IMR-90 (cell line): Measurements from ENCODE around the gene USP33. TPM values are rescaled to one million over a fixed set of nuclear protein-coding genes. Genes with fewer than 3 reads are reported as not detected.
A peak's percentile ranks its signal among the peaks of the same experiment; 100 is the strongest.

Experiments
- ATAC-seq: fragments of 200-7000 bp; cut with Tn5 transposase; 2 replicates; pipeline ENCODE4 v1.9.1; 2020; ENCODE audit warnings: low read depth, mild to moderate bottlenecking, moderate library complexity
- BruUV-seq: library from RNA; stranded (reverse); fragments of 400-500 nt; replicated peaks from 2 replicates; lab custom pipeline; 2021; lab: Mats Ljungman, UMichigan
- CTCF ChIA-PET: fragments of 300-600 bp; formaldehyde crosslinking; extraction: SDS; loops from one replicate; lab custom pipeline; 2021; ENCODE audit warnings: antibody characterized with exemption; lab: Yijun Ruan, JAX
- POLR2A ChIA-PET: fragments of 300-600 bp; sonication (Branson Sonifier 250); formaldehyde crosslinking; loops from one replicate; lab custom pipeline; 2022; ENCODE audit warnings: antibody characterized with exemption; ENCODE audit not compliant: unreplicated experiment; lab: Charles Lee
- DNase-seq: peaks from one replicate; pipeline ENCODE4 v3.0.0; 2013
- H2AFZ ChIP-seq: replicated peaks from 2 replicates; pipeline ENCODE3; 2013; ENCODE audit warnings: low read length, mild to moderate bottlenecking; ENCODE audit not compliant: poor library complexity
- H2AK5ac ChIP-seq: 2 replicates; pipeline ENCODE4 v1.6.1; 2013; ENCODE audit warnings: low read depth, low read length, inconsistent platforms
- H2AK9ac ChIP-seq: replicated peaks from 2 replicates; pipeline ENCODE3; 2013; ENCODE audit warnings: mild to moderate bottlenecking, low read depth, low read length, moderate library complexity; ENCODE audit not compliant: poor library complexity
- H2BK120ac ChIP-seq: 2 replicates; pipeline ENCODE4 v1.6.1; 2013; ENCODE audit warnings: low read depth, low read length, inconsistent platforms
- H2BK15ac ChIP-seq: 3 replicates; pipeline ENCODE4 v1.6.1; 2013; ENCODE audit warnings: low read depth, low read length, inconsistent platforms
- H2BK20ac ChIP-seq: 2 replicates; pipeline ENCODE4 v1.6.1; 2013; ENCODE audit warnings: low read depth, mild to moderate bottlenecking, inconsistent platforms, low read length, moderate library complexity
- H2BK5ac ChIP-seq: 2 replicates; pipeline ENCODE4 v1.6.1; 2013; ENCODE audit warnings: mild to moderate bottlenecking, low read depth, low read length, inconsistent platforms; ENCODE audit not compliant: poor library complexity, severe bottlenecking
- H3K14ac ChIP-seq: replicated peaks from 2 replicates; pipeline ENCODE4 v1.6.1; 2013; ENCODE audit warnings: low read depth, low read length, inconsistent platforms
- H3K18ac ChIP-seq: 2 replicates; pipeline ENCODE4 v1.6.1; 2013; ENCODE audit warnings: low read depth, low read length, control low read depth
- H3K23ac ChIP-seq: 2 replicates; pipeline ENCODE4 v1.6.1; 2013; ENCODE audit warnings: low read depth, low read length, inconsistent platforms
- H3K27ac ChIP-seq: 2 replicates; pipeline ENCODE4 v1.5.1; 2013; ENCODE audit warnings: mild to moderate bottlenecking, control low read depth, low read length; ENCODE audit not compliant: insufficient read depth
- H3K27me3 ChIP-seq: 2 replicates; pipeline ENCODE4 v1.6.1; 2013; ENCODE audit warnings: low read length; ENCODE audit not compliant: control insufficient read depth, insufficient read depth
- H3K36me3 ChIP-seq: 2 replicates; pipeline ENCODE4 v1.6.1; 2013; ENCODE audit warnings: low read length, mixed read lengths; ENCODE audit not compliant: control insufficient read depth, insufficient read depth
- H3K4ac ChIP-seq: 2 replicates; pipeline ENCODE4 v1.6.1; 2013; ENCODE audit warnings: low read depth, low read length, inconsistent platforms
- H3K4me1 ChIP-seq: 2 replicates; pipeline ENCODE4 v1.6.1; 2013; ENCODE audit warnings: low read length, mixed read lengths; ENCODE audit not compliant: control insufficient read depth, insufficient read depth
- H3K4me2 ChIP-seq: 2 replicates; pipeline ENCODE4 v1.6.1; 2013; ENCODE audit warnings: low read depth, mild to moderate bottlenecking, control low read depth, low read length, moderate library complexity
- H3K4me3 ChIP-seq: 2 replicates; pipeline ENCODE4 v1.5.1; 2013; ENCODE audit warnings: low read depth, mild to moderate bottlenecking, control low read depth, low read length, moderate library complexity; ENCODE audit not compliant: insufficient read depth
- H3K56ac ChIP-seq: 2 replicates; pipeline ENCODE4 v1.6.1; 2013; ENCODE audit warnings: low read length, inconsistent platforms; ENCODE audit not compliant: insufficient read depth; ENCODE audit errors: extremely low read depth
- H3K79me1 ChIP-seq, 2 experiments: 2 replicates each; pipeline ENCODE4 v1.6.1; 2013; ENCODE audit warnings: low read length in 2 of 2, inconsistent platforms in 1 of 2, low read depth in 1 of 2
- H3K9ac ChIP-seq: 2 replicates; pipeline ENCODE4 v1.6.1; 2013; ENCODE audit warnings: low read depth, low read length, control low read depth
- H3K9me1 ChIP-seq: 2 replicates; pipeline ENCODE4 v1.6.1; 2013; ENCODE audit warnings: low read length, inconsistent platforms; ENCODE audit not compliant: insufficient read depth
- H3K9me3 ChIP-seq: 2 replicates; pipeline ENCODE4 v1.6.1; 2013; ENCODE audit warnings: low read length; ENCODE audit not compliant: control insufficient read depth, insufficient read depth
- H4K20me1 ChIP-seq: 2 replicates; pipeline ENCODE4 v1.6.1; 2013; ENCODE audit warnings: low read length, inconsistent platforms; ENCODE audit not compliant: insufficient read depth
- H4K5ac ChIP-seq: 2 replicates; pipeline ENCODE4 v1.6.1; 2013; ENCODE audit warnings: mild to moderate bottlenecking, low read depth, low read length, control low read depth
- H4K8ac ChIP-seq, 2 experiments: 2 replicates each; pipeline ENCODE4 v1.6.1; 2013; ENCODE audit warnings: low read depth in 2 of 2, low read length in 2 of 2, control low read depth in 1 of 2, inconsistent platforms in 1 of 2
- H4K91ac ChIP-seq: 2 replicates; pipeline ENCODE4 v1.6.1; 2013; ENCODE audit warnings: low read depth, low read length, inconsistent platforms; ENCODE audit not compliant: insufficient read depth
- BHLHE40 ChIP-seq: fragments of 150-350 bp; IDR thresholded peaks from 2 replicates; pipeline ENCODE4 v1.6.1; 2016; ENCODE audit warnings: mild to moderate bottlenecking, low read depth, low read length
- CEBPB ChIP-seq: IDR thresholded peaks from 2 replicates; pipeline ENCODE4 v1.6.1; 2012; ENCODE audit warnings: low read depth, low read length, improper control_type of control experiment
- CHD1 ChIP-seq: IDR thresholded peaks from 2 replicates; pipeline ENCODE4 v1.6.1; 2012; ENCODE audit warnings: low read depth, low read length, improper control_type of control experiment
- CTCF ChIP-seq: conservative IDR thresholded peaks from 2 replicates; pipeline ENCODE4 v1.5.1; 2012; ENCODE audit warnings: mild to moderate bottlenecking, low read depth, low read length, improper control_type of control experiment
- ELK1 ChIP-seq: fragments of 150-350 bp; IDR thresholded peaks from 2 replicates; pipeline ENCODE4 v1.6.1; 2016; ENCODE audit warnings: low read depth, mild to moderate bottlenecking, low read length, moderate library complexity, borderline replicate concordance
- FOS ChIP-seq: fragments of 150-350 bp; IDR thresholded peaks from 2 replicates; pipeline ENCODE4 v1.6.1; 2016; ENCODE audit warnings: low read depth, low read length
- MAFK ChIP-seq: IDR thresholded peaks from 2 replicates; pipeline ENCODE4 v1.6.1; 2012; ENCODE audit warnings: low read depth, low read length, improper control_type of control experiment
- MAZ ChIP-seq: IDR thresholded peaks from 2 replicates; pipeline ENCODE4 v1.6.1; 2012; ENCODE audit warnings: low read depth, mild to moderate bottlenecking, low read length, improper control_type of control experiment, moderate library complexity, borderline replicate concordance
- MXI1 ChIP-seq: IDR thresholded peaks from 2 replicates; pipeline ENCODE4 v1.6.1; 2012; ENCODE audit warnings: low read depth, mild to moderate bottlenecking, low read length, moderate library complexity, borderline replicate concordance
- NFE2L2 ChIP-seq: fragments of 150-350 bp; IDR thresholded peaks from 2 replicates; pipeline ENCODE4 v1.6.1; 2016; ENCODE audit warnings: low read depth, mild to moderate bottlenecking, low read length
- POLR2A ChIP-seq: IDR thresholded peaks from 2 replicates; pipeline ENCODE4 v1.6.1; 2012; ENCODE audit warnings: mild to moderate bottlenecking, low read depth, low read length
- RAD21 ChIP-seq: IDR thresholded peaks from 2 replicates; pipeline ENCODE4 v1.6.1; 2012; ENCODE audit warnings: low read length, improper control_type of control experiment
- RCOR1 ChIP-seq: IDR thresholded peaks from 2 replicates; pipeline ENCODE4 v1.6.1; 2012; ENCODE audit warnings: mild to moderate bottlenecking, low read length, improper control_type of control experiment; ENCODE audit not compliant: insufficient replicate concordance
- RFX5 ChIP-seq: IDR thresholded peaks from 2 replicates; pipeline ENCODE4 v1.8.0; 2012; ENCODE audit warnings: low read depth, mild to moderate bottlenecking, low read length, moderate library complexity
- SMC3 ChIP-seq: fragments of 150-350 bp; IDR thresholded peaks from 2 replicates; pipeline ENCODE4 v1.6.1; 2016; ENCODE audit warnings: low read depth, mild to moderate bottlenecking, antibody characterized with exemption, low read length, moderate library complexity
- USF2 ChIP-seq: fragments of 150-350 bp; IDR thresholded peaks from 2 replicates; pipeline ENCODE4 v1.6.1; 2017; ENCODE audit warnings: mild to moderate bottlenecking, antibody characterized with exemption, low read length, low read depth
- WGBS, 2 experiments: methylation state at CpG; one replicate each; pipeline versions ENCODE4 v1.1.5 to v1.1.7; 2013; ENCODE audit warnings: missing lambda C conversion rate in 2 of 2; ENCODE audit not compliant: insufficient read length in 1 of 2; ENCODE audit errors: extremely low coverage in 2 of 2; 5-methylcytosine and 5-hydroxymethylcytosine counted together
- dilution Hi-C: fragments of 300-500 bp; cut with HindIII; formaldehyde crosslinking; loops from one replicate; pipeline ENCODE4 v1.14.3; 2018; ENCODE audit warnings: low sequenced_read_pairs; ENCODE audit not compliant: unreplicated experiment
- in situ Hi-C: fragments of 300-500 bp; cut with MboI; formaldehyde crosslinking; loops from 3 replicates; pipeline ENCODE4 v1.14.3; 2019; ENCODE audit warnings: low sequenced_read_pairs, inconsistent platforms, mixed read lengths
- intact Hi-C: fragments of 100-400 bp; cut with micrococcal nuclease; formaldehyde crosslinking; loops from 2 replicates; pipeline ENCODE4 v1.10.0; 2022
- polyA plus RNA-seq, 3 experiments: library from polyadenylated mRNA; depleted of rRNA; stranded (reverse); fragments of >200 nt; gene quantifications; 2 replicates each; pipeline ENCODE4 v1.2.3, GENCODE V29; 2012; ENCODE audit warnings: low replicate concordance in 1 of 3
- total RNA-seq: library from RNA; depleted of rRNA; stranded (reverse); fragments of >200 nt; gene quantifications from 2 replicates; pipeline ENCODE4 v1.2.3, GENCODE V29; 2012

Gene USP33
- total and polyA plus RNA-seq, 2 of the 4 experiments (the other 2 are of a cell fraction), result 33.7 to 64.5 TPM

GRCh38 chr1:77664939-77665516, 94.6 kb downstream of the USP33 start:
- Histone ChIP-seq H3K4me2 (no peak overlapping the region), H2BK120ac (no peak overlapping the region), H3K9me1 (no peaks in the 10 kb centered on the region; the same call in 1 of the 2 replicates), H2BK15ac (no peak overlapping the region), H2AK9ac (no peak overlapping the region), H3K36me3 (0 out of 2 replicates have a peak, but pooled peaks cover 2% of the 10 kb centered on the region), H3K14ac (peak overlapping the region; percentile 50; the same call in 1 of the 2 replicates), H3K9ac (no peak overlapping the region), H4K91ac (no peak overlapping the region), H2AFZ (no peak overlapping the region), H3K9me3 (no peaks in the 10 kb centered on the region), H3K79me1 (peaks cover 11 to 48% of the 10 kb centered on the region in 2 experiments; a peak in 3 of 4 replicates), H3K27me3 (no peaks in the 10 kb centered on the region), H3K4me1 (peaks cover 4% of the 10 kb centered on the region; the same call in 1 of the 2 replicates), H2BK5ac (no peak overlapping the region), H3K27ac (no peak overlapping the region), H3K4ac (no peak overlapping the region), H2BK20ac (no peak overlapping the region), H2AK5ac (no peak overlapping the region), H3K56ac (no peak overlapping the region), H3K23ac (peak overlapping the region; percentile 72; the same call in 1 of the 2 replicates), H3K4me3 (no peak overlapping the region), H4K5ac (peak overlapping the region; percentile 6; the same call in 1 of the 2 replicates), H4K20me1 (peaks cover 49% of the 10 kb centered on the region), H3K18ac (no peak overlapping the region), H4K8ac (no peak overlapping the region)
- intact Hi-C loops (loop anchor here (5.0 kb wide), 1 partner anchor 78 kb away; no protein-coding TSS in a partner anchor), dilution Hi-C loops (no loop called here), in situ Hi-C loops (no loop called here)
- ChIA-PET CTCF (no interaction called here), POLR2A (no interaction called here)
- ATAC-seq (no peak), DNase-seq (no peak)
- TF ChIP-seq CEBPB (no peak), RAD21 (no peak), BHLHE40 (no peak), MXI1 (no peak), RCOR1 (no peak), SMC3 (no peak), NFE2L2 (no peak), FOS (no peak), MAZ (no peak), CTCF (no peak), USF2 (no peak), ELK1 (no peak), CHD1 (no peak), POLR2A (no peak), RFX5 (no peak), MAFK (no peak)
- no CpG with 5 or more reads among the region's 3 CpGs for WGBS, 2 experiments
- no TSS peak for BruUV-seq
